ENCODE data around the gene NKAIN4. TPM values are rescaled to one million over a fixed set of nuclear protein-coding genes. Genes with fewer than 3 reads are reported as not detected.

The NKAIN4 gene
- total RNA-seq, 1 donor from 2014 or later, result 183 TPM

Small RNA genes within 50 kb of the gene (microRNA-seq; reads per million reads assigned to microRNA genes)
- not detected for gene MIR3196 (ENCODE audit: unreplicated experiment)
- 1.8 reads per million, percentile 9 among the genes with 10 or more reads in this experiment for gene MIR4326 (ENCODE audit: unreplicated experiment)

Other genes with a start within 250 kb of the NKAIN4 start
- 23.9 TPM for gene BHLHE23, start 247.5 kb downstream of the NKAIN4 start, total RNA-seq (ENCODE audit: unreplicated experiment)
- gene YTHDF1, start 38.3 kb downstream of the NKAIN4 start, total RNA-seq (ENCODE audit: unreplicated experiment), result 43.3 TPM
- not detected for gene BIRC7, start 18.6 kb downstream of the NKAIN4 start, total RNA-seq (ENCODE audit: unreplicated experiment)
- gene ARFGAP1, start 18.4 kb upstream of the NKAIN4 start, total RNA-seq (ENCODE audit: unreplicated experiment), result 93.6 TPM
- gene COL20A1, start 38.7 kb upstream of the NKAIN4 start, total RNA-seq (ENCODE audit: unreplicated experiment), result 2.1 TPM
- 165 TPM for gene CHRNA4, start 106.9 kb upstream of the NKAIN4 start, total RNA-seq (ENCODE audit: unreplicated experiment)
- 354 TPM for gene KCNQ2, start 218.2 kb upstream of the NKAIN4 start, total RNA-seq (ENCODE audit: unreplicated experiment)
- 55.3 TPM for gene EEF1A2, start 244.6 kb upstream of the NKAIN4 start, total RNA-seq (ENCODE audit: unreplicated experiment)